C4-2B (cell line): ENCODE results near the gene CPAMD8.

Source experiments
- H3K27ac ChIP-seq: fragments of 450-650 bp; 2 replicates; pipeline ENCODE4 v1.5.1; 2017
- CTCF ChIP-seq: fragments of 450-650 bp; conservative IDR thresholded peaks from 2 replicates; pipeline ENCODE4 v1.5.1; 2017; ENCODE audit warnings: mild to moderate bottlenecking
- ZFX ChIP-seq: fragments of 450-650 bp; IDR thresholded peaks from 2 replicates; pipeline ENCODE4 v1.6.1; 2017

Gene CPAMD8

GRCh38 chr19:17070421-17070820 lies 43.8 kb upstream of the CPAMD8 start:
- no peak for TF ChIP-seq CTCF
- no peak for TF ChIP-seq ZFX
- H3K27ac ChIP-seq, result no peak overlapping the region

DNA sequence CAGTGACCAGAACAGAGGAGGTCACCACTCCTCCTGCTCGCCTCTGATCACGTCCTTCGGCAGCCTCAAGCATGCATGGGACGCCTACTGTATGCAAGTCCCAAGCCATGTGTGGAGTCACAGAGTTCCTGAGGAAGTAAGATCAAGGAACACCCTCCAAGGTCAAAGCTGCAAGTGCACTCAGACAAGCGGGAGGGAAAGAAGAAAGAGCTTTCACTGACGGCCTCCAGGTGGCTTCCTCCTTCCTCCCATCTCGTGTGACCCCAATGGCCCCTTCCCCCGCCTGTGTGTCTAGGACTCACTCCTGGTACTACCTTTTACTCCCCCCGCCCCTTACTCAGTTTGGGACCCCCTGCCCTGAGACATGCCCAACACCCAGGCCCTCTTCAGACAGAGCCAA lies 42.6 kb upstream of the CPAMD8 start:
- TF ChIP-seq CTCF, result no peak
- TF ChIP-seq ZFX, result no peak
- H3K27ac ChIP-seq, result no peak overlapping the region

- no peak overlapping the region for H3K27ac ChIP-seq
- TF ChIP-seq ZFX (no peak), CTCF (no peak)
Observed at GRCh38 chr19:17063428-17063827, 36.8 kb upstream of the CPAMD8 start.

DNA sequence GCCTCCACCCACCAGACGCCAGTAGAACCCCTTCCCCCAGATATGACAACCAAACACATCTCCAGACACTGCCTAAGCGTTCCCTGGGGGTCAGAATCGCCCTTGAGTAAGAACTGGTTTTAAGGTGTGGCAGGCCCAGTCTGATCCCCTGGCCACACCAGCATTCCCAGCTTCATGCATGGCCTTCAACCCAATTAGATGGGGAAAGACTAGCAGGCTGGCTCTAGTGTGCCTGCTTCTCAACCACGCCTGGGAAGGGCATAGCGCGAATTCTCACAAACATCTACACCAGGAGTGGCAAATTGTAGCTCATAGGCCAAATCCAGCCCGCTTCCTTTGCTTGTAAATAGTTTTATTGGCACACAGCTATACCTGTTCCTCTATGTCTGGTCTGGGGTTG lies 35.1 kb upstream of the CPAMD8 start:
- no peak overlapping the region for H3K27ac ChIP-seq
- TF ChIP-seq CTCF, result no peak
- TF ChIP-seq ZFX, result no peak

GRCh38 chr19:17061205-17061604 lies 34.6 kb upstream of the CPAMD8 start:
- TF ChIP-seq ZFX (no peak), CTCF (no peak)

DNA sequence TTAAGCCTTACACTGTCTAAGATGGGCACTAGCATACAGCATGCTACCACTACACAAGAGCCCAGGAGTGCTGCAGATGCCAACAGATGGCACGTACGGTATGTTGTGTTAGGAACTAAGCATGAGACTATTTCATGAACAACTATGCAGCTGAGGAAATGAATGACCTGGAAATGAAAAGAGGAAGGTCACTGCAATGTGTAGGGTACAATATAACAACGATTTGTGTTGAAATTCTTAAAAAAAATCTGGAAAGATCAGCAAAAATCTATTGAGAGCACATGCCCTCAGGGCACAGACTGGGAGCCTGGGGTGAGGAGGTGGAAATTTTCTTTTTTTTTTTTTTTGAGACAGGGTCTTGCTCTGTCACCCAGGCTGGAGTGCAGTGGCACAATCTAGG lies 34.2 kb upstream of the CPAMD8 start:
- no peak overlapping the region for H3K27ac ChIP-seq
- no peak for TF ChIP-seq ZFX
- TF ChIP-seq CTCF, result no peak

More at GRCh38 chr19:17061205-17061604, 34.6 kb upstream of the CPAMD8 start:
- H3K27ac ChIP-seq, result no peak overlapping the region

GRCh38 chr19:17058236-17058635 lies 31.6 kb upstream of the CPAMD8 start:
- no peak overlapping the region for H3K27ac ChIP-seq
- no peak for TF ChIP-seq ZFX
- no peak for TF ChIP-seq CTCF
